ENCODE measurements around the gene ZNF213. TPM values are rescaled to one million over a fixed set of nuclear protein-coding genes. Genes with fewer than 3 reads are reported as not detected.

ZNF213 gene
- total and polyA plus RNA-seq, 2 experiments from 2014 or later, result 7.5 to 10.1 TPM

- peak; percentile 87 to 92 for DNase-seq (ENCODE audit: low read depth in 1 of 2, low spot score in 1 of 2)
- H3K36me3 ChIP-seq, result no peaks in the 10 kb centered on the region
- H3K4me1 ChIP-seq (ENCODE audit: low read depth), result peaks cover 2% of the 10 kb centered on the region
- no peaks in the 10 kb centered on the region for H3K27me3 ChIP-seq
- no peak overlapping the region for H3K4me3 ChIP-seq
- no peaks in the 10 kb centered on the region for H3K9me3 ChIP-seq (ENCODE audit: low read depth)
- TF ChIP-seq CTCF (IDR thresholded peaks at IDR 0.05; ENCODE audit: low read depth, low read length), result peak; percentile 92
- H3K27ac ChIP-seq, result peak overlapping the region; percentile 15
Observed at GRCh38 chr16:3129137-3130131, 5.4 kb upstream of the ZNF213 start.

GRCh38 chr16:3131755-3132377 lies 3.0 kb upstream of the ZNF213 start:
- H3K27ac ChIP-seq, result no peak overlapping the region
- peak; percentile 46 to 62 for DNase-seq (ENCODE audit: low read depth in 1 of 2, low spot score in 1 of 2)
- H3K4me1 ChIP-seq (ENCODE audit: low read depth), result peaks cover 2% of the 10 kb centered on the region
- no peaks in the 10 kb centered on the region for H3K9me3 ChIP-seq (ENCODE audit: low read depth)
- H3K27me3 ChIP-seq, result no peaks in the 10 kb centered on the region
- H3K36me3 ChIP-seq, result no peaks in the 10 kb centered on the region
- H3K4me3 ChIP-seq, result no peak overlapping the region
- TF ChIP-seq CTCF (IDR thresholded peaks at IDR 0.05; ENCODE audit: low read depth, low read length), result peak; percentile 62

- H3K4me1 ChIP-seq (ENCODE audit: low read depth), result peaks cover 2% of the 10 kb centered on the region
- no peak for TF ChIP-seq CTCF (IDR thresholded peaks at IDR 0.05; ENCODE audit: low read depth, low read length)
- H3K36me3 ChIP-seq, result no peaks in the 10 kb centered on the region
- no peak for DNase-seq (ENCODE audit: low read depth in 1 of 2, low spot score in 1 of 2)
- no peaks in the 10 kb centered on the region for H3K27me3 ChIP-seq
- H3K27ac ChIP-seq, result peak overlapping the region; percentile 93
- no peaks in the 10 kb centered on the region for H3K9me3 ChIP-seq (ENCODE audit: low read depth)
- peak overlapping the region; percentile 88 for H3K4me3 ChIP-seq
Observed at GRCh38 chr16:3133844-3134243, 985 bp upstream of the ZNF213 start.

- Histone ChIP-seq H3K27me3 (no peaks in the 10 kb centered on the region), H3K36me3 (no peaks in the 10 kb centered on the region), H3K4me3 (peak overlapping the region; percentile 88), H3K4me1 (ENCODE audit: low read depth) (peaks cover 2% of the 10 kb centered on the region), H3K27ac (peak overlapping the region; percentile 92), H3K9me3 (ENCODE audit: low read depth) (no peaks in the 10 kb centered on the region)
- DNase-seq (ENCODE audit: low read depth in 1 of 2, low spot score in 1 of 2), result no peak
- no peak for TF ChIP-seq CTCF (IDR thresholded peaks at IDR 0.05; ENCODE audit: low read depth, low read length)
Observed at GRCh38 chr16:3135126-3135715, 392 bp downstream of the ZNF213 start.

- DNase-seq (ENCODE audit: low read depth in 1 of 2, low spot score in 1 of 2), result no peak
- Histone ChIP-seq H3K27ac (no peak overlapping the region), H3K4me3 (no peak overlapping the region), H3K9me3 (ENCODE audit: low read depth) (no peaks in the 10 kb centered on the region), H3K4me1 (ENCODE audit: low read depth) (peaks cover 2% of the 10 kb centered on the region), H3K36me3 (no peaks in the 10 kb centered on the region), H3K27me3 (no peaks in the 10 kb centered on the region)
- TF ChIP-seq CTCF (IDR thresholded peaks at IDR 0.05; ENCODE audit: low read depth, low read length), result no peak
Observed at GRCh38 chr16:3137267-3137666, 2.4 kb downstream of the ZNF213 start.
